D721Med (cell line): Measurements from ENCODE around the gene SOX10.

Experiments
- DNase-seq: peaks from one replicate; pipeline ENCODE4 v3.0.0; 2011; ENCODE audit warnings: low spot score; ENCODE audit not compliant: insufficient read length
- FAIRE-seq: peaks from 2 replicates; lab custom pipeline; 2011; peaks lifted over from hg19 to GRCh38; lab: Jason Lieb, UNC
- TF ChIP-seq, protein P1 (sequence below): IDR thresholded peaks from 2 replicates; pipeline ENCODE4 v1.5.1; 2012; ENCODE audit warnings: mild to moderate bottlenecking, control low read depth; ENCODE audit not compliant: insufficient read depth; ENCODE audit errors: missing control alignments

Gene SOX10

DNA sequence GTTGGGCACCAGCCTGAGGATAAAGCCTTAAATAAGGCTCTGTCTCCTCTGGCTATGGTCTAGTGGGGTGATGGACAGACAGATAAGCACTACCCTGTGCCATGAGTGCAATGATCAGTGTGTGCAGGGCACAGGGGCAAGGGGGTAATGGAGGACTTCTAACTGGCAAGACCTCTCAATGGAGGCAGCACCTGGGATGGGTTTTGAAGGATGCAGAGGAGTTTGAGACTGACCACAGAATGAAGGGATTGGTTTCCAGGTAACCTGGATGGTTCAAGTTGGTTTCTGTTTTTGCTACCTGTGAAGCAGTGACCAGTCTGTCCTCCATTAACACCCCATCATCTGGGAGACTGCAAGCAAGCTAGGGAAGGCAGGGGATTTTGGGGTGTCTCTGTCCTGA, 45.0 kb upstream of the SOX10 start:
- FAIRE-seq (no peak), DNase-seq (no peak)
- TF ChIP-seq, protein P1, sequence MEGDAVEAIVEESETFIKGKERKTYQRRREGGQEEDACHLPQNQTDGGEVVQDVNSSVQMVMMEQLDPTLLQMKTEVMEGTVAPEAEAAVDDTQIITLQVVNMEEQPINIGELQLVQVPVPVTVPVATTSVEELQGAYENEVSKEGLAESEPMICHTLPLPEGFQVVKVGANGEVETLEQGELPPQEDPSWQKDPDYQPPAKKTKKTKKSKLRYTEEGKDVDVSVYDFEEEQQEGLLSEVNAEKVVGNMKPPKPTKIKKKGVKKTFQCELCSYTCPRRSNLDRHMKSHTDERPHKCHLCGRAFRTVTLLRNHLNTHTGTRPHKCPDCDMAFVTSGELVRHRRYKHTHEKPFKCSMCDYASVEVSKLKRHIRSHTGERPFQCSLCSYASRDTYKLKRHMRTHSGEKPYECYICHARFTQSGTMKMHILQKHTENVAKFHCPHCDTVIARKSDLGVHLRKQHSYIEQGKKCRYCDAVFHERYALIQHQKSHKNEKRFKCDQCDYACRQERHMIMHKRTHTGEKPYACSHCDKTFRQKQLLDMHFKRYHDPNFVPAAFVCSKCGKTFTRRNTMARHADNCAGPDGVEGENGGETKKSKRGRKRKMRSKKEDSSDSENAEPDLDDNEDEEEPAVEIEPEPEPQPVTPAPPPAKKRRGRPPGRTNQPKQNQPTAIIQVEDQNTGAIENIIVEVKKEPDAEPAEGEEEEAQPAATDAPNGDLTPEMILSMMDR: no peak

DNA sequence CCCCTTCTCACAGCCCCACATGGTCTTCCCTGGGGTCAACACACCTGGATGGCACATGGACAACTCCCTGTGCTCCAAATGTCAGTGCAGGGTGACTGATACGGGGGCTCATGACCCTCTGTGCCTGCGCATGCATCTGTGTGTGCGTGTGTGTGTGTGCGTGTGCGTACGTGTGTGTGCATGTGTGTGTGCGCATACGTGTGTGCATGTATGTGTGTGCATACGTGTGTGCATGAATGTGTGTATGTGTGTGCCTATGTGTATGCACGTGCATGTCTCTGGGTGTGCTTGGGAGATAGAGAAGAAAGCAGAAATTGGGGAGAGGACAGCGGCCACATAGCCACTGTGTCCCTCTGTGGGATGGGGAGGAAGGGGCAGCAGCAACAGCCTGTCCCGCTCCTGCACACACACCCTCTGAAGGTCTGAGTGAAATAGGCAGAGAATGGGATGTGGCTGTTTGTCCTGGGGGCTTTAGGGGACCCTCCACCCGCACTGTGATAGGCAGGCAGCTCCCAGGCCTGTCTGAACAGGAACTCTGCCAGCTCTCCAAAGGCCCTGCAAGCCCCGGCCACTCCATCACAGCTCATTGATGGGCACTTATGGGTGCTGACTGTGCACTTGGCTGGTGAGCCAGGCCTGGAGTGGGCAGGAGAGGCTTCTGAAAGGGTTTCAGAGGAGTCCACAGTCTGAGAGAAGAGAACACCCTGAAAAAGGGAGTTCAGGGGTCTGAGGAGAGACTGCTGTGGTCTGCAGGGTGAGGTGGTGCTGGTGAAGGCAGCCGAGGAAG, 44.2 kb upstream of the SOX10 start:
- no peak for FAIRE-seq
- DNase-seq: no peak
- TF ChIP-seq, protein P1: no peak

DNA sequence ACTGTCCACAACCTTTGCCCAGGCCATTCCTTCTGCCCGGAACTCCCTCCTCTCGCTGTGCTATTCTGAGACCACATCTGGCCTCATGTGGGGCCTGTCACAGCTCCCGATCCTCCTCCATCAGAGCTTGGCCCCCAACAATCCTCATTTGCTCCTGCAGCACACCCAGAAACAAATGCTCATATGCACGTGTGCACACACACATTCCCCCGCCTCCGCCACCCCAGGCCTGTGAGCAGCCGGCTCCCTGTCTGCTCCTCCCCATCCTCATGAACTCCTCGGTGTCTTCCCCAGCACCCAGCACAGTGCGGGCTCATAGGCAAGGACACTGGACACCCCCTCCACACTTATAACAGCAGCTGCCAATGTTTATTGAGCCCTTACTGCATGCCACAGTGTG, 43.1 kb upstream of the SOX10 start:
- FAIRE-seq (no peak), DNase-seq (no peak)
- TF ChIP-seq, protein P1: no peak

DNA sequence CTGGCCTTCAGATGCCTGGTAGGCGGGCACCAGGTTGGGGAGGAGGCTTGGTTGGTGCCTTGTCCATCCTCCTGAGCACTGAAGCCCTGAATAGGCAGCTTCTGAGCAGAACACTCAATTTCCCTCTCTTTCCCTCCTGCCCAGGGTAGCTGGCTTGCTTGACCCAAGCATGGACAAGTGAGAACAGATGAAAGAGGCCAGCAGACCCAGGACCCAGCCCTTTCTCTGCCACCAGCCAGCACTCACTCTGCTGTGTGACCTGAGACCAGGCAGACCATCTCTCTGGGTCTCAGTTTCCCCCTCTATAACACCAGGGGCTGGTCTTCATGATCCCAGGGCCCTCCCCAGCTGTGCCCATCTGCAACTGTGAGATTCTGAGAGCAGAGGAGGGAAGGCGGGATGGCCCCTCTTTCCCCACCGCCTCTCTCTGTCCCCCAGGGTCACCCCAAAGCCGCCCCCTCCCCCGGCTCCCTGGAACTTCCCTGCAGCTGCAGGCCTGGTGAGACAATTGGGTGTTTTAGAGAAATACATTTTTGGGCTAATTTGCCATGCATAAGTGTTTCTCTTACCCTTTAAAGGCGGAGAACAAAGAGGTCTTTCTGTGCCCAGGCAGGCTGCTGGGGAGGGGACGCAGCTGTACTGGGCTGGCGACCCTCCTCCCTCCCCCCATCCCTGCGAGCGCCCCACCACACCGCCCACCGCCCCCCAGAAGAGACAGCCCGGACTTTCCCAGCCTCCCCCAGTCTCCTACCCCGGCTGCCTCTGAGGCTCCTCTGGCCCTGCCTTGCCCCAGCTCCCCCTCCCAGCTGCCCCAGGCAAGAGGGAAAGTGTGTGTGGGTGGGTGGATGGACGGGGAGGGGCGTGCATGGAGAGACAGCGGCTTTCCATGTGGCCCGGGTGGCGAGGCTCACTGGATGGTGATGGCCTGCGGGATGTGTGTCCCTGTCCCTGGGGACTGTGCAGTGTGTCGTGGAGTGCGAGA, 42.1 kb upstream of the SOX10 start:
- TF ChIP-seq, protein P1: no peak
- no peak for FAIRE-seq

DNA sequence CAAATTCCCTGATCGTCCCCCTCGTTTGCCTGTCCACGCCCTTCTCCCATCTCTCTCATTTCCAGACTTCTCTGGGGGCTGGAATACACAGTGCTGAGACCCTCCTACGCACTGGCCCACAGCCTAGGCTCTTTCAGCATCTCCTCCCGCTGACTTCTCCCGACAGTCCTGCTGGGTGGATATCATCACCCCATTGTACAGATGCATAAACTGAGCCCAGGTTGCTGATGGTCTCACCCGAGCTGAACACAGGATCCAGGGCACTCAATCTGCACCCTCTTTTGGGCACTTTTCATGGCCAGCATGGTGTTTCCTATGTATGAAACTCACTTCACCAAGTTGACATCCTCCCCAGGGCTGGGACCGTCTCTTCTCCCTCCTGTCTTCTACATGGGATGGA, 41.2 kb upstream of the SOX10 start:
- TF ChIP-seq, protein P1: no peak
- no peak for FAIRE-seq
- no peak for DNase-seq

More for the DNA sequence above, 42.1 kb upstream of the SOX10 start:
- DNase-seq: no peak

DNA sequence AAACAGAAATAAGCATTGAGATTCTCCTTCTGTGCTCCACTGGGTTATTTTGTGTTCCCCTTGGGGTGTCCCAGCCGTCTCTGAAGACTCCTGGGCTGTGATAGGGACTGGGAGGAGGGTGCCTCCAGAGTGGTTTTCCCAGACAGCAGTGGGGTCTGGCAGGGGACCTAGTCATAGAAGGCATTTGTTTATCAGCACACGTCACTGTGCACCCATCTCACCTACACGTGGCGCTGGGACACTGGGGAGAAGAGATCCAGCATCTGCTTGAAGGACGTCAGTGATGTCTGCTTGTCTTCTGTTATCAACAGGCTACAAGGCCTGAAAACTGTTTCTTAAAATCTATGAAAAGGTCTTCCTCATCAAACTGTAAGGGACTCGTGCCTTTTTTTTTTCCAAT, 38.7 kb upstream of the SOX10 start:
- DNase-seq (no peak), FAIRE-seq (no peak)
- TF ChIP-seq, protein P1: no peak

DNA sequence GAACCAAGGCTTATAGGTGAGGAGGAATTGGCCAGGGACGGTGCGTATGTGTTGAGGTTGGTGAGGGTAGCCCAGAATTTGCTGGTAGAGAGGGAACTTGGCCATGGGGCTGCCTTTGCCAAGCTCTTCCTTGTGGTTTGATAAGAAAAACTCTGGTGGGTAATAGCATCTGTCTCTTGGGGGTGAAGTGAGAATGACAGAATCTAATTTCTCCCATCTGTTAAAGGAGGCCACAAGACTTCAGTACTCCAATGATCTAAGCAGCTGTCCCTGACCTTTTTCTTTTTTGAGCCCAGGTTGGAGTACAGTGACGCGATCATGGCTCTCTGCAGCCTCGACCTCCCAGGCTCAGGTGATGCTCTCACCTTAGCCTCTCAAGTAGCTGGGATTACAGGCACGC, 36.9 kb upstream of the SOX10 start:
- no peak for FAIRE-seq
- no peak for DNase-seq
- TF ChIP-seq, protein P1: no peak
